Body of pancreas (tissue), 4 donors: ENCODE data around the gene HOXD12. TPM values are rescaled to one million over a fixed set of nuclear protein-coding genes. Genes with fewer than 3 reads are reported as not detected.

Experiments
- ATAC-seq: fragments of 150-250 bp; one replicate; pipeline ENCODE4 v1.9.1; 2016
- DNase-seq, 4 donors: peaks; one replicate each; pipeline ENCODE4 v3.0.0-alpha.2; 2019
- H3K27ac ChIP-seq, 4 donors: fragments of 200-600 bp; sonication (generic); 1 replicate in 3 of 4; 2 replicates in 1 of 4; pipeline versions ENCODE4 v1.5.1 to v1.6.1; 2016 to 2019; ENCODE audit warnings: mild to moderate bottlenecking in 1 of 4, mixed read lengths in 1 of 4, moderate library complexity in 1 of 4
- H3K27me3 ChIP-seq, 2 donors: fragments of 200-600 bp; sonication (generic); one replicate each; pipeline ENCODE4 v1.6.0; 2016; ENCODE audit warnings: mild to moderate bottlenecking in 1 of 2
- H3K36me3 ChIP-seq, 2 donors: fragments of 200-600 bp; sonication (generic); replicated peaks in 1 of 2; 2 replicates each; pipeline ENCODE4 v1.5.1; 2016; ENCODE audit warnings: low read depth in 2 of 2; ENCODE audit not compliant: insufficient read depth in 1 of 2
- H3K4me1 ChIP-seq: fragments of 200-600 bp; sonication (generic); one replicate; pipeline ENCODE4 v1.6.0; 2016
- H3K4me3 ChIP-seq, 2 donors: fragments of 200-600 bp; sonication (generic); 1 replicate in 1 of 2; 2 replicates in 1 of 2; pipeline ENCODE4 v1.5.1; 2016 to 2019
- H3K9me3 ChIP-seq, 3 donors: fragments of 200-600 bp; sonication (generic); 1 replicate in 2 of 3; 2 replicates in 1 of 3; pipeline ENCODE4 v1.5.1; 2016
- POLR2A ChIP-seq, 3 donors: fragments of 450-650 bp; IDR thresholded peaks; one replicate each; pipeline ENCODE4 v1.6.1; 2016; ENCODE audit warnings: antibody characterized with exemption in 3 of 3, mild to moderate bottlenecking in 2 of 3
- whole genome bisulfite sequencing, 2 donors: methylation state at CpG; one replicate each; pipeline ENCODE4 v1.1.5; 2017; 5-methylcytosine and 5-hydroxymethylcytosine counted together
- intact Hi-C: fragments of 100-400 bp; cut with DNase I; formaldehyde crosslinking; loops from one replicate; pipeline ENCODE4 v1.15.1; 2023
- total RNA-seq, 2 donors: library from RNA; depleted of rRNA; stranded (reverse); fragments of >200 nt; gene quantifications; one replicate each; pipeline ENCODE4 v1.1.0, GENCODE V29; 2016
- TF ChIP-seq, protein P1 (sequence below), 7 experiments: fragments of 450-650 bp in 4 of 7; fragments of 200-600 bp in 3 of 7; sonication (generic) in 3 of 7; IDR thresholded peaks; one replicate each; pipeline ENCODE4 v1.5.1; 2016 to 2019; ENCODE audit warnings: antibody characterized with exemption in 7 of 7

The HOXD12 gene
- total RNA-seq, 2 donors from 2014 or later: not detected

GRCh38 chr2:176111846-176112374 lies 12.3 kb downstream of the HOXD12 start:
- no peak for TF ChIP-seq POLR2A (IDR thresholded peaks at IDR 0.05)
- TF ChIP-seq, protein P1, sequence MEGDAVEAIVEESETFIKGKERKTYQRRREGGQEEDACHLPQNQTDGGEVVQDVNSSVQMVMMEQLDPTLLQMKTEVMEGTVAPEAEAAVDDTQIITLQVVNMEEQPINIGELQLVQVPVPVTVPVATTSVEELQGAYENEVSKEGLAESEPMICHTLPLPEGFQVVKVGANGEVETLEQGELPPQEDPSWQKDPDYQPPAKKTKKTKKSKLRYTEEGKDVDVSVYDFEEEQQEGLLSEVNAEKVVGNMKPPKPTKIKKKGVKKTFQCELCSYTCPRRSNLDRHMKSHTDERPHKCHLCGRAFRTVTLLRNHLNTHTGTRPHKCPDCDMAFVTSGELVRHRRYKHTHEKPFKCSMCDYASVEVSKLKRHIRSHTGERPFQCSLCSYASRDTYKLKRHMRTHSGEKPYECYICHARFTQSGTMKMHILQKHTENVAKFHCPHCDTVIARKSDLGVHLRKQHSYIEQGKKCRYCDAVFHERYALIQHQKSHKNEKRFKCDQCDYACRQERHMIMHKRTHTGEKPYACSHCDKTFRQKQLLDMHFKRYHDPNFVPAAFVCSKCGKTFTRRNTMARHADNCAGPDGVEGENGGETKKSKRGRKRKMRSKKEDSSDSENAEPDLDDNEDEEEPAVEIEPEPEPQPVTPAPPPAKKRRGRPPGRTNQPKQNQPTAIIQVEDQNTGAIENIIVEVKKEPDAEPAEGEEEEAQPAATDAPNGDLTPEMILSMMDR (IDR thresholded peaks at IDR 0.05): no peak
- Histone ChIP-seq H3K4me3 (no peak overlapping the region), H3K36me3 (no peaks in the 10 kb centered on the region), H3K4me1 (peaks cover 12% of the 10 kb centered on the region), H3K27ac (no peak overlapping the region), H3K9me3 (no peaks in the 10 kb centered on the region), H3K27me3 (peaks cover 0 to 72% of the 10 kb centered on the region in 2 donors)
- DNase-seq (no peak), ATAC-seq (no peak)
- intact Hi-C loops: no loop called here
- WGBS, 2 donors: 3 to 4% methylated on average over 23 to 29 of the region's 29 CpGs

GRCh38 chr2:176112375-176113302 lies 13.0 kb downstream of the HOXD12 start:
- no peak for TF ChIP-seq POLR2A (IDR thresholded peaks at IDR 0.05)
- TF ChIP-seq, protein P1 (IDR thresholded peaks at IDR 0.05): no peak
- ATAC-seq (no peak), DNase-seq (no peak)
- H3K27me3 ChIP-seq: peaks cover 0 to 75% of the 10 kb centered on the region in 2 donors
- no peaks in the 10 kb centered on the region for H3K9me3 ChIP-seq
- H3K36me3 ChIP-seq: no peaks in the 10 kb centered on the region
- WGBS, 2 donors: 7 to 12% methylated on average over 13 to 40 of the region's 40 CpGs
- peaks cover 7% of the 10 kb centered on the region for H3K4me1 ChIP-seq
- intact Hi-C loops: no loop called here
- H3K27ac ChIP-seq: no peak overlapping the region
- no peak overlapping the region for H3K4me3 ChIP-seq

DNA sequence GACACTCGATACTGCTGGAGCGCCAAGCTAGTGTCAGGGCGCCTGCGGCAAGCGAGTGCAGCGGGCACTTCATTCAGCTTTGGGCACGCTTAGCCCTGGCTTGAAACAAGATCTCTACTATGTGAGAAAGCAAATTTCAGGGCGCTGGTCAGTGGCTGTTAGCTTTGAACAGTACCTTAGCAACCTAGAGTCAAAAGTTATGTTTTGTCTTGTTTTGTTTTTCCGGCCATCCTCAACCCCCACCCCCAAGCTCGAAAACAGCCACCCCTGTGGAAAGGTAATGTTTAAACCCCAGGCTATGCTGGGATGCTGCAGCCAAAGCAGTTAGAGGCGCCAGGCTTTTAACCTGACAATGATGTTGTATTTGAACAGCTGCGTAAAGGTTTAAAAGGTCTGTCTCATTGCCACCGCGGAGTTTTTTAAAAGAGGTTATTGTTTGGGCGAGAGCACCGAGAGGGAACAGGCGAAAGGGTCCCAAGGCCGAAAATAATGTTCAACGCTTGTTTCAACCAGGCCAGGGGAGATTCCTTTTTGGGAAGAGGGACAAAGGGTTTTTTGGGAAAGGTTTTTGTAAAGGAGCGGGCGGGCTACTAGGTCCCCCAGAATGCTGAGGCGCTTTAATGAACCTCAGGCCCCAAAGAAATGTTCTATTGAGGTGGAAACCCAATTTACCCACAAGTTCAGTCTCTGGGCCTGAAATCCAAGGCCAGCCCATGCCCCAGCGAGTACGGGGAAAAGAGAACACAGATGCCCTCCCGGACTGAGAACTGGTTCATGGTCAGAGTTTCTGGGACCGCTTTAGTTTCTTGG lies 14.7 kb downstream of the HOXD12 start:
- Histone ChIP-seq H3K27ac (no peak overlapping the region), H3K36me3 (no peaks in the 10 kb centered on the region), H3K9me3 (no peaks in the 10 kb centered on the region), H3K27me3 (peaks cover 0 to 70% of the 10 kb centered on the region in 2 donors), H3K4me3 (no peak overlapping the region), H3K4me1 (peaks cover 4% of the 10 kb centered on the region)
- ATAC-seq: no peak
- WGBS, 2 donors: 7 to 8% methylated on average over 21 to 26 of the region's 26 CpGs
- DNase-seq: no peak
- intact Hi-C loops: no loop called here
- TF ChIP-seq POLR2A (IDR thresholded peaks at IDR 0.05): no peak
- TF ChIP-seq, protein P1 (IDR thresholded peaks at IDR 0.05): no peak

GRCh38 chr2:176114930-176115625 lies 15.5 kb downstream of the HOXD12 start:
- Histone ChIP-seq H3K9me3 (no peaks in the 10 kb centered on the region), H3K27me3 (peaks cover 0 to 73% of the 10 kb centered on the region in 2 donors), H3K27ac (no peak overlapping the region), H3K4me1 (peaks cover 4% of the 10 kb centered on the region), H3K4me3 (no peak overlapping the region), H3K36me3 (no peaks in the 10 kb centered on the region)
- TF ChIP-seq, protein P1 (IDR thresholded peaks at IDR 0.05): no peak
- no peak for TF ChIP-seq POLR2A (IDR thresholded peaks at IDR 0.05)
- intact Hi-C loops: no loop called here
- WGBS, 2 donors: 12 to 18% methylated on average over 16 of the region's 16 CpGs
- DNase-seq: no peak
- no peak for ATAC-seq
